Left ventricle myocardium superior (tissue), 1 donor: ENCODE measurements around the gene FLCN. TPM values are rescaled to one million over a fixed set of nuclear protein-coding genes. Genes with fewer than 3 reads are reported as not detected.
"Not testable (repeated sequence)": the region's sequence is repeated elsewhere in the genome, so short reads cannot be mapped to it uniquely, and the experiment has no call there.

ENCODE experiments used
- ATAC-seq: fragments of 200-7000 bp; cut with Tn5 transposase; one replicate; pipeline ENCODE4 v1.9.1; 2020; ENCODE audit warnings: mild to moderate bottlenecking, moderate library complexity
- DNase-seq: peaks from one replicate; pipeline ENCODE4 v3.0.0-alpha.2; 2020
- intact Hi-C: fragments of 100-400 bp; cut with micrococcal nuclease; formaldehyde crosslinking; loops from one replicate; pipeline ENCODE4 v1.11.0; 2022
- long read RNA-seq: library from polyadenylated mRNA; unstranded; transcript quantifications from one replicate; pipeline ENCODE4 v2.0.0, GENCODE V29; 2021
- total RNA-seq: library from RNA; stranded (reverse); fragmentation: NEBNext Ultra II Directional; extraction: Animal tissue kit (Norgen Biotek cat#: 25700); gene quantifications from one replicate; pipeline ENCODE4 v1.2.1, GENCODE V29; 2021
- donor health status: DM: no; HTN: yes; CAD: no; lungs with severe emphysema.

FLCN gene
- total RNA-seq, result 63.3 TPM
- long read RNA-seq, transcript FLCN-203 (8 exons, 1,692 nt), result minor isoform, 10 of 95 reads
- long read RNA-seq, transcript FLCN-201 (14 exons, 3,638 nt), result major isoform, 21 of 95 reads
- long read RNA-seq, partial matches to known transcripts, result 25 of 95 reads
- long read RNA-seq, other reads (novel, unspliced or antisense), result 39 of 95 reads

DNA sequence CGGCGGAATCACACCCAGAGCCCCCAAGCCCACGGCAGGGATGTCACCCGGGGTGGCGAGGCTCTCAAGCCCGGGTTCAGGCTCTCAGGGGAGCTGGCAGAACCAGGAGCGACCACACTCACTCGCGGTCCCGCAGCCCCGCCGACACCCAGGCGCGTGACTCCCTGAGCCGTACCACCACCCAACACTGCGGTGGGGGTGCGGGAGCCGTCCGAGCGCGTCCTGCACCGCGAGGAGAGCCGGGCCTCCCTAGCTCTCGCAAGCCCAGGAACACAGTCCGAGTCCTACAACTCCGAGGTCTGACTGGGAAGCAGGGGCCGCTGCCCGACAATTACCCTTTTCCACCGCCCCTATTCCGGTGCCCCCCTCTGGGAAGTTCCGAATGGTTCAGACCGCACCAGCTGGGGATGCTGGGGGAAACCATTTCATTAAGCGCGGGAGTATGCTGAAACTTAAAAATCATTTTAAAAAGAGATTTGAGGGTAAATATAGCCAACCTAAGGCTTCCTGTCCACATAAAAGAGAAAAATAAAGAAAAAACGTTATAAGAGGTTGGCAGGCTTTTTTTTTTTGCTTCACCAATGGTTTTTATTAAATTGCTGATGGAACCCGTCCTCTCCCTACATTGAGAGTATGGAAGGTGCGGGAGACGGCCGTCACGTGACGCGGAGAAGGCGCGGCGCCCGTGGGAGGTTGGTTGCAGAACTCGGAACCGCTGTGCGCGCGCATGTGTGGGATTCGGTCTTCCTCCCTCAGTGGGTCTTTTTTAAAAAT lies at the start of gene FLCN:
FLCN (minus strand) TSS at position 143 of the 774 bp plus-strand sequence. CDS start 9,031 bp downstream, outside the sequence.
- ATAC-seq, result peak; percentile 95
- intact Hi-C loops, result no loop called here
- peak; percentile 97 for DNase-seq

- DNase-seq, result no peak
- ATAC-seq, result no peak
- intact Hi-C loops, result no loop called here
Observed at GRCh38 chr17:17285951-17286350, 49.0 kb upstream of the FLCN start.

DNA sequence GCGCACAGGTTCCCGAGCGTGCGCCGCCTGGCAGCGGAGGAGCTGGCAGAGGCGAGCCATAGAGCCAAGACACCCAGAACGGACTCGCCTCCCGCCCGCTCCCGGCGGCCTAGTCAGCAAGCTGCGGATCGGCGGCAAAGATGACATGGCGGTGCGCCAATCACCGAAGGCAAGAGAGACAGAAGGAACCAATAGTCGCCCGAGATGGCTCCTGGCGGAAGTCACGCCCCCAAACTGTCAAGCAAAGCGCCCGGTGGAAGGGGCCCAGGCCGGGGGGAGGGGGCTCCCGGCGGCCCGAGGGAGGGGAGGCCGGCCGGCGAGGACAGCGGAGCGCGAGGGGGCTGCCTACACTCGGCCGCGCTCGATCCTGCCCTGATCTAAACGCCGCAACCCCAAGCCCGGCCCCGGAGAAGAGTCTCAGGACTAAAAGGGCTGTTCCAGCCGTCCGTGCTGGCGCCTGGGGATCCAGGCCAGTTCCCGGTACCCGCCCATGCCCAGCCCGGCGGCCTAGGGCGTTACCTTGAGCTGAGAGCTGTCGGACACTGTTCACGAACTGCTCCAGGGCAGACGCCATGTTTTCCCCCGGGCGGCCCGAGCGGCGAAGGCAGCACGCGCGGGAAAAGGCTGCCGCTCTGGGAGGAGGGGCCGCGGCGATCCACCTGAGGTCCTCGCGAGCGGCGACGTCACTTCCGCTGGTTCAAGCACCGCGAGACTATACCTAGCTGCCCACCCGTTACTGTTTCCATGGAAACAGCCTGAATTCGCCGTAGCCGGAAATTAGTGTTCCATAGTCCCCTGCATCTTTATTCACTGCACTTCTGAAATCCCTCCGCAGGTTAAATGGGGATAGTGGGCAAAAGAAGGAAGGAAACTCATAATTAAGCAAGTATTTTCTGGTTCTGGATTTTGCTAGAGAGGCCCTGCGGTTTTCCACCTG lies 43.9 kb upstream of the FLCN start, which contains the start of gene COPS3:
COPS3 (minus strand) TSS at position 634 of the 937 bp plus-strand sequence; CDS start at position 574, 60 bp downstream.
- DNase-seq (peak; percentile 99), ATAC-seq (peak; percentile 97)
- intact Hi-C loops, result no loop called here

DNA sequence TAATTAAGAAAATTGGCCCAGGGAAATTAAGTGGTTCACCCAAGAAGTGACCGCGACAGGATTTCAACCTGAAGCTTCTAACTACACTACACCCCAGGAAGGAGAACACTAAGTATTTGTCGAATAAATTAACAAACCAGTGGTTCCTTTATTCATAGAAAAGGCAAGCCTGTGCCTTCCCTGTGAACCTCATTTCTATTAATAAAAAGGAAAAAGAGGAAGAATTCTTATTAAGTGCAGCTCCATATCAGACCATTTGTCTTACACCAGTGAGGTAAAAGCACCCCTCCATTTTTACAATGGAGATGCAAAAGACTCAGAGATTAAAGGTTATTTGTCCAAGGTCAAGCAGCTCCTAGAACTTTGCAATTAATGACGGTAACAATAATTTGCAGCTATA lies 42.3 kb upstream of the FLCN start:
- ATAC-seq, result no peak
- DNase-seq, result no peak
- intact Hi-C loops, result no loop called here

DNA sequence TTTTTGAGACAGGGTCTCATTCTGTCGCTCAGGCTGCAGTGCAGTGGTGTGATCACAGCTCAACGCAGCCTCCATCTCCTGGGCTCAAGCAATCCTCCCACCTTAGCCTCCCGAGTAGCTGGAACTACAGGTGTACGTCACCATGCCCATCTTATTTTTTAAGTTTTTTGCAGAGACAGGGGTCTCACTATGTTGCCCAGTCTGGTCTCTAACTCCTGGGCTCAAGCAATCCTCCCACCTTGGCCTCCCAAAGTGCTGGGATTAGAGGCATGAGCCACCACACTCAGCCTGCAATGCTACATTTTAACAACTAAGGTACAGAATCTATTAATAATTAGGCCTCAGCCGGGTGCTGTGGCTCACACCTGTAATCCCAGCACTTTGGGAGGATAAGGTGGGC lies 40.5 kb upstream of the FLCN start:
- ATAC-seq, intact Hi-C loops, DNase-seq: not testable (repeated sequence)

GRCh38 chr17:17275971-17276370 lies 39.0 kb upstream of the FLCN start:
- DNase-seq, result no peak

GRCh38 chr17:17269926-17270773 lies 33.2 kb upstream of the FLCN start:
- no peak for ATAC-seq
- intact Hi-C loops, result no loop called here
- no peak for DNase-seq

More at GRCh38 chr17:17275971-17276370, 39.0 kb upstream of the FLCN start:
- intact Hi-C loops, result no loop called here
- ATAC-seq, result no peak

DNA sequence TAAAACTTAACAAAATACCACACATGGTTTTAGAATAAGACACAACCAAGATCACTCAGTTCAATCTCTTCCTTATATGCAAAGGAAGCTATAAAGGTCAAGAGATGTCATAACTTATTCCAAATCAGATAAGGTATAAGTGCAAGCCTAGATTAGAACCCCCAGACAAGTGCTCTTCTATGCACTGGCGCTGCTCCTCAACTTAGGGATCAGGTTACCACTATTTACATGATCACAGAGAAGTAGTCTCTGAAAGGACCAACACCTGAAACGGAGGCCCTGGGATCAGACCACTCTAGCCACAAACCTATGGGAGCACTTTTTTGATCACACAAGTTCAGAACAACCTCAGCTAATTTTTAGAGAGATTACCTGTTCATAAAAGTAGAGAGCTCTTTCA lies 27.5 kb upstream of the FLCN start:
- ATAC-seq (no peak), DNase-seq (no peak)
- intact Hi-C loops, result no loop called here

GRCh38 chr17:17258998-17259397 lies 22.0 kb upstream of the FLCN start:
- ATAC-seq, result no peak
- intact Hi-C loops, result no loop called here
- no peak for DNase-seq

DNA sequence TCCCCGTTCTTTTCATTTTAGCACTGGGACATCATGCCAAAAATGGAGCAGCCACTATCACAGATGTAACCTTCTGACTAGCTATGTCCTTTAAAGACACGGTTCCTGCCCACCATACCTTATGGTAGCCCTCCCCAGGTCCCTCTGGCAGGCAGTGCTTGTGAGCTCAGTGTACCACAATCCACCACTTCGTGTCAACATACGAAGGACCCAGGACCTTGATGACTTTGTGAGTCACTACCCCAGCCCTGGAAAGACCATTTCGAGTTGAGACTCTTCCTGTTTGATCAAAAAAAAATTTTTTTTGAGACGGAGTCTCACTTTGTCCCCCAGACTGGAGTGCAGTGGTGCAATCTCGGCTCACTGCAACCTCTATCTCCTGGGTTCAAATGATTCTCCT lies 21.0 kb upstream of the FLCN start:
- intact Hi-C loops, result no loop called here
- DNase-seq, result no peak
- ATAC-seq, result no peak

GRCh38 chr17:17256316-17256715 lies 19.3 kb upstream of the FLCN start:
- intact Hi-C loops, result no loop called here
- ATAC-seq, result no peak
- DNase-seq, result no peak

GRCh38 chr17:17255689-17256088 lies 18.7 kb upstream of the FLCN start:
- intact Hi-C loops, DNase-seq, ATAC-seq: not testable (repeated sequence)

- ATAC-seq, result no peak
- intact Hi-C loops, result no loop called here
Observed at GRCh38 chr17:17254036-17254435, 17.1 kb upstream of the FLCN start.

GRCh38 chr17:17253406-17253805 lies 16.4 kb upstream of the FLCN start:
- intact Hi-C loops, result no loop called here
- ATAC-seq (no peak), DNase-seq (no peak)

More at GRCh38 chr17:17254036-17254435, 17.1 kb upstream of the FLCN start:
- no peak for DNase-seq

DNA sequence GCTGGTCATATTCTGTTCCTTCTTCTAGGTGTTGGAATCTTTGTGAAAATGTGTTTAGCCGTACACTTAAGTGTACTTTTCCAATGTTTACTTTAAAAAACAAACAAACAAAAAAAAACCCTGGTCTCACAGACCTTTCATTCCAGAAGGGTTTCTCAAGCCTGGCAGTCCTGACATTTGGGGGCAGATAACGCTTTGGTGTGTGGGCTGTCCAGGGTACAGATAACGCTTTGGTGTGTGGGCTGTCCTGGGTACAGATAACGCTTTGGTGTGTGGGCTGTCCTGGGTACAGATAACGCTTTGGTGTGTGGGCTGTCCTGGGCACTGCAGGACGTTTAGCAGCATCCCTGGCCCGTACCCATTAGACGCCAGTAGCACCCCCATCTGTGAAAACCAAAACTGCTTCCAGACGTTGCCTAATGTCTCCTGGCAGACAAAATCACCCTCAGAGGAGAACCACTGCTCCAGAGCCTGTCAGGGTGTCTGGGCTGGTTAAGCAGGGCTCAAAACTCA lies 15.2 kb upstream of the FLCN start:
- DNase-seq, result no peak
- no peak for ATAC-seq
- intact Hi-C loops, result no loop called here

DNA sequence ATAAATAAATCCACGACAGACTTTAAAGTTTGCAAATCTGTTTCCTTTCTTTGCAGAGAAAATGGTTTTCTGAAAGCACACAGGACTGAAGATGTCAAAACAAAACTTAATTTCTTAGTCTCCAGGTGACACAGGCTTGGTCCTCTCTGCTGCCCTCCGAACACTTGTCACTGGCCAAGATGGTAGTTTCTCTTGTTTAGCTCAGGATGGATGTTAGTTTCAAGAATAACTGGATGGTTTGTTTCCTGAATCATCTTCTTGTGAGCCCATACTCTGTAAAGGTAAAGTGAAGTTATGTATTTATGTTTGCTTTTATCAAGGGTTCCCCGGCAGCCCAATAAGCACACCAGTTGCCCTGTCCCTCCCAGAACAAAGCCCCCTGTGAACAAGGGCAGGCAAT lies 9.9 kb upstream of the FLCN start:
- intact Hi-C loops, result no loop called here
- no peak for DNase-seq
- no peak for ATAC-seq

- ATAC-seq (no peak), DNase-seq (no peak)
- intact Hi-C loops, result no loop called here
Observed at GRCh38 chr17:17243163-17243562, 6.2 kb upstream of the FLCN start.

GRCh38 chr17:17242246-17242645 lies 5.3 kb upstream of the FLCN start:
- DNase-seq (no peak), ATAC-seq (no peak)
- intact Hi-C loops, result no loop called here

DNA sequence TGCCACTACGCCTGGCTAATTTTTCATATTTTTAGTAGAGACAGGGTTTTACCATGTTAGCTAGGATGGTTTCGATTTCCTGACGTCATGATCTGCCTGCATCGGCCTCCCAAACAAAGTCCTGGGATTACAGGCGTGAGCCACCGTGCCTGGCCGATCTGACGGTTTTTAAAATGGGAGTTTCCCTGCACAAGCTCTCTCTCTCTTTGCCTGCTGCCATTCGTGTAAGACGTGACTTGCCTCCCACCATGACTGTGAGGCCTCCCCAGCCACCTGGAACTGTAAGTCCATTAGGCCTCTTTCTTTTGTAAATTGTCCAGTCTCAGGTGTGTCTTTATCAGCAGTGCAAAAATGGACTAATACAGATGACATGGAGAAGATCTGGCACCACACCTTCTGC lies 4.7 kb upstream of the FLCN start:
- ATAC-seq (no peak), DNase-seq (no peak)
- intact Hi-C loops, result no loop called here
